Left kidney (tissue), 2 donors: ENCODE data around the gene CCDC157. TPM values are rescaled to one million over a fixed set of nuclear protein-coding genes. Genes with fewer than 3 reads are reported as not detected.

Experiments used
- DNase-seq: peaks from one replicate; pipeline ENCODE4 v3.0.0-alpha.2; 2013
- polyA plus RNA-seq: library from polyadenylated mRNA; unstranded; fragments of 120-200 nt; gene quantifications from one replicate; pipeline ENCODE4 v1.2.1, GENCODE V29; 2013; ENCODE audit not compliant: insufficient read length

The CCDC157 gene
- polyA plus RNA-seq, 1 donor: 5.5 TPM

DNA sequence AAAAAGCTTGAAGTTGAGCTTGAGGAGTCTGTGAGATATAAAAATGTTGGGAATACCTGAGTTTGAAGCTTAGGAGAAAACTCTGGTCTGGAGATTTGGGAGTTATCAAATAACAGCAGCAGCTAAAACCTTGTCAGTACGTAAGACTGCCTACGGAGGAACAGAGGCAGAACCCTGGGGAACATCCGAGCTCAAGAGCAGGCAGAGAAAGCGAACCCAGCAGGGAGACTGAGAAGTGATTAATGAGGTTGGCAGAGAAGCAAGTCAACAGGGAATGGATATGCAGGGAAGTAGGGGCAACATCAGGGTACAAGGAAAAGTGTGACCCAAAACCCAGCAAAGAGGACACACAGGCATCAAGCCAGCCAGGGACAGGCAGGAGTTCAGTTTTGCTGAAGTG lies 56.2 kb downstream of the CCDC157 start:
- DNase-seq: no peak

DNA sequence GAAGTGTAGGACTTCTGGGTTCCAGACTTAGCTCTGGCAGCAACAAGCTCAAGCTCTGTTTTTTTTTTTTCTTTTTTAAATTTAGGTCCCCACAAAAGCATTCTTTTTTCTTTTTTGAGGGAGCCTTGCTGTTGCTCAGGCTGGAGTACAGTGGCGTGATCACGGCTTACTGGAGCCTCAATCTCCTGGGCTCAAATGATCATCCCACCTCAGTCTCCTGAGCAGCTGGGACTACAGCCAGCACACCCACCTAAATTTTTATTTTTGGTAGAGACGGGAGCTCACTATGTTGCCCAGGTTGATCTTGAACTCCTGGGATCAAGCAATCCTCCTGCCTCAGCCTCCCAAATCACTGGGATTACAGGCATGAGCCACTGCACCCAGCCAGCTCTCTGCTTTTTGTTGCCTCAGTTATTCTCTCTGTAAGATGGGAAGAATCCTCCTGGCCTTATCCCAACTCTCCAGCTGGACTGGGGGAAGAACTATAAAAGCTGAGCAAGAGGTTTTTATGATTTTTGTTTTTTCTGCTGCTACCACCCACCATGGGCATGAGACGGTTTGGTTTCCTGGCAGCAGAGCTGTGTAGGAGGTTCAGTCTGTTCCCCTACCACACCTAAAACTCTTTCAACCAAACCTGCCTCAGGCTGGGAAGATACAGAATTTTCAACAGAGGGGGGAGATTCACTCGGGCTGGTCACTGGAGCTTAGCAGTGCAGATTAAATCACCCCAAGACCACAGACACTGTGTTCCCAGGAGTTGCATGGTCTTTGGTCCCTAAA lies 57.1 kb downstream of the CCDC157 start:
- no peak for DNase-seq

DNA sequence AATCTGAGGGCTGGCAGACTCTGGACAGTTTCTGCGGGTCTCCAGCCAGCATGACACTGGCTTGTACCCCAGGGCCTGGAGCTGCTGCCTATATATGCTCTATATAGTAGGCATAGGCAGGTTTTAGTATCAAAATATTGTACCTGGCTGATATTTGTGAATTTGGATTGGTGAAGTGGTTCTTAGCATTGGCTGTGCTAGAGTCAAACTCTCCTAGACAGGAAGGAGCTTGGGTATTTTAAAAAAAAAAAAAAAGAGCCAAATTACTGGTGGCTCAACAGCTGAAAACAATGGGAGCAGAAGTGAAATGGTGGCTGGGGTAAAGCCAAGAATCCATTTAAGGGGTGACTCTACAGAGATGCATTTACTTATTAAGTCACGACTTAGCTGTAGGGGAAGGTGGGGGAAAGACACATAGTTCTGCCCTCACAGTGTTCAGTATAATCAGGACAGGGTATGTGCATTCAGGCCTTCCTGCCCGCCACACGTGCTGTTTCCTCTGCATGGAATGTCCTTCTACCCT lies 57.8 kb downstream of the CCDC157 start:
- no peak for DNase-seq

GRCh38 chr22:30416403-30416802 lies 59.6 kb downstream of the CCDC157 start:
- no peak for DNase-seq

DNA sequence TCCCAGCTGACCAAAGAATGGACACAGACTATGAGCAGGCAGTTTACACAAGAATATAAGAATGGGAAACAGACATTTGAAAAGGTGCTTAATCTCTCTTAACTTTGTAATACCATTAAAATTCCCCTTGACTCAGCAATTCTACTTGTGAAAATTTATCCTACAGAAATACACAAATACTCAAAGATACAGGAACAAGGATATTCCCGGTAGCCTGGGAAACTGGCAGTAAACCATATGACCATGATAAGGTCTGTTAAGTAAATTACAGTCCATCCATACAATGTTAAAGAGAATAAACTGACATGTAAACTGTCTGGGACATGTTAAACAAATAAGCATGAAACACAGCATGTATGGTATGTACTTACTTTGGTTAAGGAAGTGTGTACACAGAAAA lies 60.0 kb downstream of the CCDC157 start:
- DNase-seq: no peak

- DNase-seq: no peak
Observed at GRCh38 chr22:30420347-30421125, 63.7 kb downstream of the CCDC157 start.

GRCh38 chr22:30421695-30422480 lies 65.1 kb downstream of the CCDC157 start:
- DNase-seq: no peak

- no peak for DNase-seq
Observed at GRCh38 chr22:30422481-30423300, 65.9 kb downstream of the CCDC157 start.

DNA sequence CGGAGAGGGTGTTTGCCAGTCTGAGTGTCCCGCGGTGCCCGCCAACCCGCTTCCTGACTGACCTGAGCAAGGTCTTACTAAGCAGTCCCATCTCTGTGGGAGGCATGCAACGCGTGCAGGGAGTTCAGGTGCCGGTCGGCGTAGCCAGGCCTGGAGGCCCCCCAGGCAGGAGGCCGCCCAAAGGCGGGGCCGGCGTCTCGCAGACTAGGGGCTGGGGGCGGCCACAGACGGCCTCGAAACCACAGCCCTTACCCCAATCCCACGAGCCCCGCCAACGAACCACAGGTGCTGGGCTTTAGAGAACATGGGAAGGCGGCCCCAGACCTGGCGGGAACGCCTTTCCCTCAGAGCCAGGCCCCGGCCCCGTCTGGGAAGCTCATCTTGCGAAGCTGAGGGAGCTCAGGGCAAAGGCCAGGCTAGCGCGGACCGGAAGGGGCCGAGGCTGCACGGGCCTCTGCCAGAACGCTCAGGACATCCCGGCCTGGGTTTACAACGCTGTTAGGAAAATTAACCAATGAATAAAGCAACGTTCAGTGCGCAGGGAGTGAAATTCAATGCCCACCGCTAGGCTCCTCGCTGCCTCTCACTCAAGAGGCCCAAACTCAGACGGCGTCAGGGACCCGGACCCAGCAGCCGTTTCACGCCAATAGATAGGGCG lies 66.6 kb downstream of the CCDC157 start:
- no peak for DNase-seq

GRCh38 chr22:30423959-30424533 lies 67.2 kb downstream of the CCDC157 start:
- peak; percentile 100 for DNase-seq

- DNase-seq: no peak
Observed at GRCh38 chr22:30424534-30425326, 67.9 kb downstream of the CCDC157 start.

DNA sequence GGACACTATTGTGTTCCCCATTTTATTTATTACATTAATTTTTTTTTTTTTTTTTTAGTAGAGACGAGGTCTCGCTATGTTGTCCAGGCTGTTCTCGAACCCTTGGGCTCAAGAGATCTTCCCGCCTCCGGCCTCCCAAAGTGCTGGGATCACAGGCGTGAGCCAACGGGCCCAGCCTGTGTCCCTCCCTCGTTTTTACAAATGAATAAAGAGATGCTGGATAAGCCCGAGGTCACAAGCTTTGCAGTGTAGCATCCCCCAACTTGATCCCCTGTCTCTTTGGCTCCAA lies 68.5 kb downstream of the CCDC157 start:
- no peak for DNase-seq

- DNase-seq: peak; percentile 67
Observed at GRCh38 chr22:30425616-30426387, 69.0 kb downstream of the CCDC157 start, which contains the start of gene MTFP1. TSS of gene MTFP1 (plus strand) at chr22:30425768. CDS start at chr22:30425880, 112 bp downstream.

Other genes starting within 250 kb of the CCDC157 start
- 1.6 TPM for gene LIF, start 110.2 kb upstream of the CCDC157 start, polyA plus RNA-seq
- gene OSM, start 90.2 kb upstream of the CCDC157 start, polyA plus RNA-seq: not detected
- gene CASTOR1, start 67.5 kb upstream of the CCDC157 start, polyA plus RNA-seq: 8.3 TPM
- 12.9 TPM for gene TBC1D10A, start 30.1 kb upstream of the CCDC157 start, polyA plus RNA-seq
- 134 TPM for gene SF3A1, start 113 bp upstream of the CCDC157 start, polyA plus RNA-seq
- 22.2 TPM for gene RNF215, start 30.4 kb downstream of the CCDC157 start, polyA plus RNA-seq
- 7.0 TPM for gene SEC14L2, start 40.0 kb downstream of the CCDC157 start, polyA plus RNA-seq
- 7.8 TPM for gene MTFP1, start 68.8 kb downstream of the CCDC157 start, polyA plus RNA-seq
- not detected for gene SEC14L3, start 115.0 kb downstream of the CCDC157 start, polyA plus RNA-seq
- 1.1 TPM for gene SEC14L4, start 148.7 kb downstream of the CCDC157 start, polyA plus RNA-seq
- 11.4 TPM for gene SEC14L6, start 189.7 kb downstream of the CCDC157 start, polyA plus RNA-seq
- 23.8 TPM for gene GAL3ST1, start 217.7 kb downstream of the CCDC157 start, polyA plus RNA-seq
- gene PES1, start 234.9 kb downstream of the CCDC157 start, polyA plus RNA-seq: 73.1 TPM